Kidney (tissue), 14 donors: ENCODE results near the gene PODN. TPM values are rescaled to one million over a fixed set of nuclear protein-coding genes. Genes with fewer than 3 reads are reported as not detected.

Source experiments
- DNase-seq, 5 donors: peaks; one replicate each; pipeline ENCODE4 v3.0.0-alpha.2; 2013 to 2020
- FAIRE-seq: peaks from 2 replicates; lab custom pipeline; 2012; peaks lifted over from hg19 to GRCh38; lab: Jason Lieb, UNC
- H3K27ac ChIP-seq, 2 donors: one replicate each; pipeline ENCODE4 v1.7.0; 2013; ENCODE audit warnings: low read depth in 2 of 2, low read length in 2 of 2, inconsistent platforms in 1 of 2
- H3K27me3 ChIP-seq: one replicate; pipeline ENCODE4 v1.7.1; 2013; ENCODE audit warnings: low read length, inconsistent platforms; ENCODE audit not compliant: control insufficient read depth, insufficient read depth
- H3K36me3 ChIP-seq, 3 donors: one replicate each; pipeline versions ENCODE4 v1.7.0 to v1.7.1; 2013; ENCODE audit warnings: low read length in 3 of 3, control low read depth in 1 of 3, inconsistent platforms in 1 of 3; ENCODE audit not compliant: insufficient read depth in 3 of 3, control insufficient read depth in 2 of 3
- H3K4me1 ChIP-seq, 3 donors: one replicate each; pipeline versions ENCODE4 v1.7.0 to v1.7.1; 2013; ENCODE audit warnings: low read length in 3 of 3, inconsistent platforms in 1 of 3, low read depth in 1 of 3; ENCODE audit not compliant: control insufficient read depth in 2 of 3, insufficient read depth in 2 of 3
- H3K4me3 ChIP-seq, 3 donors: one replicate each; pipeline versions ENCODE4 v1.7.0 to v1.8.1; 2013; ENCODE audit warnings: low read length in 3 of 3, control low read depth in 1 of 3, inconsistent platforms in 1 of 3
- H3K9ac ChIP-seq, 3 donors: one replicate each; pipeline versions ENCODE4 v1.7.0 to v1.7.1; 2013; ENCODE audit warnings: low read length in 3 of 3, control low read depth in 1 of 3, inconsistent platforms in 1 of 3
- H3K9me3 ChIP-seq, 3 donors: one replicate each; pipeline versions ENCODE4 v1.7.0 to v1.7.1; 2013; ENCODE audit warnings: low read length in 3 of 3, control low read depth in 1 of 3, inconsistent platforms in 1 of 3; ENCODE audit not compliant: control insufficient read depth in 2 of 3, insufficient read depth in 1 of 3
- CTCF ChIP-seq: IDR thresholded peaks from 3 replicates; pipeline ENCODE4 v1.5.1; 2012; ENCODE audit warnings: mild to moderate bottlenecking, moderate library complexity, borderline replicate concordance; ENCODE audit not compliant: insufficient read depth; ENCODE audit errors: extremely low read depth
- intact Hi-C: fragments of 100-400 bp; cut with DNase I; formaldehyde crosslinking; loops from one replicate; pipeline ENCODE4 v1.11.1; 2022
- polyA plus RNA-seq: library from polyadenylated mRNA; stranded (reverse); fragments of 350-450 nt; fragmentation: Illumina TruSeq; extraction: RNeasy Lipid Tissue Mini Kit (QIAGEN cat#74804); gene quantifications from one replicate; pipeline ENCODE4 v1.2.3, GENCODE V29; 2014; ENCODE audit warnings: low read depth, low replicate concordance; ENCODE audit not compliant: insufficient read depth
- total RNA-seq: library from RNA; stranded (reverse); fragmentation: NEBNext Ultra II Directional; extraction: Animal tissue kit (Norgen Biotek cat#: 25700); gene quantifications from one replicate; pipeline ENCODE4 v1.2.1, GENCODE V29; 2021
- donor health status: control.
- donor health status: control.
- donor health status: control.
- donor health status: control.
- donor health status: control.
- donor health status: DM: yes; HTN: yes; CAD: no.
- donor health status: Normal renal cell carcinoma (clear cell type).

Gene PODN
- total and polyA plus RNA-seq, 2 donors from 2014 or later: 1.4 to 8.1 TPM

GRCh38 chr1:53114090-53114489, 52.1 kb downstream of the PODN start:
- no peaks in the 10 kb centered on the region for H3K27me3 ChIP-seq
- TF ChIP-seq CTCF: no peak
- no peak overlapping the region for H3K4me3 ChIP-seq
- intact Hi-C loops: no loop called here
- H3K9me3 ChIP-seq: no peaks in the 10 kb centered on the region
- no peak overlapping the region for H3K27ac ChIP-seq
- DNase-seq: no peak
- no peaks in the 10 kb centered on the region for H3K36me3 ChIP-seq
- peaks cover 0 to 7% (median 3%) of the 10 kb centered on the region in 3 donors for H3K4me1 ChIP-seq
- H3K9ac ChIP-seq: no peak overlapping the region
- FAIRE-seq: no peak

GRCh38 chr1:53114581-53115400, 52.8 kb downstream of the PODN start:
- no peaks in the 10 kb centered on the region for H3K9me3 ChIP-seq
- no peak for TF ChIP-seq CTCF
- H3K27ac ChIP-seq: no peak overlapping the region
- H3K9ac ChIP-seq: no peak overlapping the region
- H3K4me3 ChIP-seq: no peak overlapping the region
- H3K36me3 ChIP-seq: no peaks in the 10 kb centered on the region
- intact Hi-C loops: no loop called here
- FAIRE-seq (no peak), DNase-seq (no peak)
- H3K4me1 ChIP-seq: peaks cover 0 to 8% (median 7%) of the 10 kb centered on the region in 3 donors
- H3K27me3 ChIP-seq: no peaks in the 10 kb centered on the region

- Histone ChIP-seq H3K4me3 (no peak overlapping the region), H3K27me3 (no peaks in the 10 kb centered on the region), H3K4me1 (peaks cover 0 to 10% (median 7%) of the 10 kb centered on the region in 3 donors), H3K27ac (no peak overlapping the region), H3K9me3 (no peaks in the 10 kb centered on the region), H3K9ac (no peak overlapping the region), H3K36me3 (no peaks in the 10 kb centered on the region)
- FAIRE-seq (no peak), DNase-seq (peak in 1 of 5 donors; percentile 58)
- no peak for TF ChIP-seq CTCF
- intact Hi-C loops: no loop called here
These were observed 53.6 kb downstream of the PODN start for GRCh38 chr1:53115403-53116306.
